Measurements from ENCODE around the gene PIK3R3.

GRCh38 chr1:46065405-46065804, 67.0 kb downstream of the PIK3R3 start:
- TF ChIP-seq, protein P1, sequence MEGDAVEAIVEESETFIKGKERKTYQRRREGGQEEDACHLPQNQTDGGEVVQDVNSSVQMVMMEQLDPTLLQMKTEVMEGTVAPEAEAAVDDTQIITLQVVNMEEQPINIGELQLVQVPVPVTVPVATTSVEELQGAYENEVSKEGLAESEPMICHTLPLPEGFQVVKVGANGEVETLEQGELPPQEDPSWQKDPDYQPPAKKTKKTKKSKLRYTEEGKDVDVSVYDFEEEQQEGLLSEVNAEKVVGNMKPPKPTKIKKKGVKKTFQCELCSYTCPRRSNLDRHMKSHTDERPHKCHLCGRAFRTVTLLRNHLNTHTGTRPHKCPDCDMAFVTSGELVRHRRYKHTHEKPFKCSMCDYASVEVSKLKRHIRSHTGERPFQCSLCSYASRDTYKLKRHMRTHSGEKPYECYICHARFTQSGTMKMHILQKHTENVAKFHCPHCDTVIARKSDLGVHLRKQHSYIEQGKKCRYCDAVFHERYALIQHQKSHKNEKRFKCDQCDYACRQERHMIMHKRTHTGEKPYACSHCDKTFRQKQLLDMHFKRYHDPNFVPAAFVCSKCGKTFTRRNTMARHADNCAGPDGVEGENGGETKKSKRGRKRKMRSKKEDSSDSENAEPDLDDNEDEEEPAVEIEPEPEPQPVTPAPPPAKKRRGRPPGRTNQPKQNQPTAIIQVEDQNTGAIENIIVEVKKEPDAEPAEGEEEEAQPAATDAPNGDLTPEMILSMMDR (IDR thresholded peaks at IDR 0.05) = no peak
- no peak for TF ChIP-seq POLR2A (IDR thresholded peaks at IDR 0.05)
